MM.1S (cell line): ENCODE results near the gene ACTC1.

ENCODE experiments used
- CTCF ChIP-seq: fragments of 300-600 bp; sonication (generic); IDR thresholded peaks from 2 replicates; pipeline ENCODE4 v1.5.1; 2016; ENCODE audit warnings: antibody characterized with exemption, low read length, mixed read lengths
- EZH2phosphoT487 ChIP-seq: fragments of 300-600 bp; sonication (generic); IDR thresholded peaks from 2 replicates; pipeline ENCODE4 v1.6.1; 2018; ENCODE audit warnings: antibody characterized with exemption, low read length

GRCh38 chr15:34791701-34792100 is 3.6 kb downstream of the ACTC1 start:
- TF ChIP-seq CTCF (no peak), EZH2phosphoT487 (no peak)
